ENCODE results near the gene CACNA2D3.

The CACNA2D3 gene

DNA sequence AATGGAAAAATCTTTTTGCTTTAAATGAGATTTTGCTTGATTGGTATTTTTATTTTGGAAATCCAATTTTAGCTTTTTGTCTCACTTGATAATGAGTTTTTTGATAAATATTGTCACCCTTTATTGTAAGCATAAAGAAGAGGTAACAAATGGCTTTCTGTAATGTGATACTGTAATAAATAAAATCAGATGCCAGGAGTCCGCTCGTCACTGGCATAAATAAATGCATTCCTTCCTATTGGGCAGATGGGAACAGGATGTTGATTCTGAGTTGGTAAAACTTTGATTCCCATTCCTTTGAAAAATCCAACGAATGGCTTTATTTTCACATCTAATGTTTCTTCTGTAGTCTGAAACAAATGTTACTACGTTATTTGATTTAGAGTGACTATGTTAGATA is 59.9 kb downstream of the CACNA2D3 start:
- H3K27ac ChIP-seq = no peak overlapping the region
- TF ChIP-seq, protein P1, sequence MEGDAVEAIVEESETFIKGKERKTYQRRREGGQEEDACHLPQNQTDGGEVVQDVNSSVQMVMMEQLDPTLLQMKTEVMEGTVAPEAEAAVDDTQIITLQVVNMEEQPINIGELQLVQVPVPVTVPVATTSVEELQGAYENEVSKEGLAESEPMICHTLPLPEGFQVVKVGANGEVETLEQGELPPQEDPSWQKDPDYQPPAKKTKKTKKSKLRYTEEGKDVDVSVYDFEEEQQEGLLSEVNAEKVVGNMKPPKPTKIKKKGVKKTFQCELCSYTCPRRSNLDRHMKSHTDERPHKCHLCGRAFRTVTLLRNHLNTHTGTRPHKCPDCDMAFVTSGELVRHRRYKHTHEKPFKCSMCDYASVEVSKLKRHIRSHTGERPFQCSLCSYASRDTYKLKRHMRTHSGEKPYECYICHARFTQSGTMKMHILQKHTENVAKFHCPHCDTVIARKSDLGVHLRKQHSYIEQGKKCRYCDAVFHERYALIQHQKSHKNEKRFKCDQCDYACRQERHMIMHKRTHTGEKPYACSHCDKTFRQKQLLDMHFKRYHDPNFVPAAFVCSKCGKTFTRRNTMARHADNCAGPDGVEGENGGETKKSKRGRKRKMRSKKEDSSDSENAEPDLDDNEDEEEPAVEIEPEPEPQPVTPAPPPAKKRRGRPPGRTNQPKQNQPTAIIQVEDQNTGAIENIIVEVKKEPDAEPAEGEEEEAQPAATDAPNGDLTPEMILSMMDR (IDR thresholded peaks at IDR 0.05; ENCODE audit: low read depth, low read length) = no peak
- DNase-seq = no peak
- no peaks in the 10 kb centered on the region for H3K36me3 ChIP-seq
- H3K4me3 ChIP-seq (ENCODE audit: low read depth, low read length) = no peak overlapping the region
- H3K27me3 ChIP-seq (ENCODE audit: insufficient read depth, low read depth, severe bottlenecking) = no peaks in the 10 kb centered on the region
- H3K9me3 ChIP-seq (ENCODE audit: severe bottlenecking) = no peaks in the 10 kb centered on the region

GRCh38 chr3:54185740-54186139 is 63.4 kb downstream of the CACNA2D3 start:
- Histone ChIP-seq H3K27ac (no peak overlapping the region), H3K36me3 (no peaks in the 10 kb centered on the region), H3K27me3 (ENCODE audit: insufficient read depth, low read depth, severe bottlenecking) (no peaks in the 10 kb centered on the region), H3K9me3 (ENCODE audit: severe bottlenecking) (no peaks in the 10 kb centered on the region), H3K4me3 (ENCODE audit: low read depth, low read length) (no peak overlapping the region)
- DNase-seq = no peak
- TF ChIP-seq, protein P1 (IDR thresholded peaks at IDR 0.05; ENCODE audit: low read depth, low read length) = no peak

DNA sequence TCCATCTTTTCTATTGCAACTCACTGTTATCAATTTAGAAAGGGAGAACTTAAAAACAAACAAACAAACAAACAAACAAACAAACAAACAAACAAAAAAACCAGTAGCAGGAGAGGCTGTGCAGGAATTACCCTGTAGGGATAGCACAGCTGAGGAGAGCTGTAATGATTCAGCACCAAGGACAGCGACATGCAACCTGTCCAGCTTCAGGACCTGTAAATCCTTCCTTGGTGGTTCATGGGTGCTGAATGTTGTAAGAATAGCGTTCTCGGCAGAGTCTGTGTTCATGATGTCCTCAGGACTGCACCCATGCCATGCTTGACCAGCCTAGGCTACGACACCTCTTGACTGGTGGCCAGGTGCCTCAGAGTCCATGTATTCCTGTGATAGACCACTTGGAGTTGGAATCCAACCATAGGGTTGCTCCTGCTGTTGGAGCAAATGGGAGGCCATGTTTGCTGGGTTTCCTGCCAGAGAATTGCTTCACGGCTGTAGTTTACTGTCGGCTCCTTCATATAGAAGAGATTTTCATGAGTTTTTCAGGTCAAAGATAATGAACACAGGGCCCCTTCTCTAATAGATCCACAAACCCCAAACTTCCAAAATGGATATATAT is 65.9 kb downstream of the CACNA2D3 start:
- TF ChIP-seq, protein P1 (IDR thresholded peaks at IDR 0.05; ENCODE audit: low read depth, low read length) = no peak
- no peak overlapping the region for H3K4me3 ChIP-seq (ENCODE audit: low read depth, low read length)
- H3K27me3 ChIP-seq (ENCODE audit: insufficient read depth, low read depth, severe bottlenecking) = no peaks in the 10 kb centered on the region
- H3K9me3 ChIP-seq (ENCODE audit: severe bottlenecking) = no peaks in the 10 kb centered on the region
- DNase-seq = no peak
- H3K36me3 ChIP-seq = no peaks in the 10 kb centered on the region
- no peak overlapping the region for H3K27ac ChIP-seq

DNA sequence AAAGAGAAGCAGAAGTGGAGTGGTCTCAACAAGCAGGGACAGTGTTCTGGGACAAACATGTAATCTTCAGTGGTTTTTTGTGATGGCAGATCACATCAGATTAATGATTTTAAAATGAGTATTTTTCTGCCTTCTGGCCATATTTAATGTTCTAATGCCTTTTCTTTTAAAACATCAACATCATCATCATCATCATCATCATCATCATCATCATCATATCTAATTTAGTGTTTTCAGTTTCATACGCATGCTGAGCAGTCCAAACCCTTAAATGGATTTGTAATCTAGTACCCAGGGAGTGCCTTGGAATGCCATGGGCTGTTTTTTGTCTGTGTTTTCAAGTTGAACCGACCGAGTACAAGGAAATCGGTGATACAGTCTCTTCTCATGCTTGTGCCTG is 68.9 kb downstream of the CACNA2D3 start:
- no peaks in the 10 kb centered on the region for H3K9me3 ChIP-seq (ENCODE audit: severe bottlenecking)
- H3K4me3 ChIP-seq (ENCODE audit: low read depth, low read length) = no peak overlapping the region
- no peak overlapping the region for H3K27ac ChIP-seq
- no peak for DNase-seq
- no peaks in the 10 kb centered on the region for H3K36me3 ChIP-seq
- TF ChIP-seq, protein P1 (IDR thresholded peaks at IDR 0.05; ENCODE audit: low read depth, low read length) = no peak
- H3K27me3 ChIP-seq (ENCODE audit: insufficient read depth, low read depth, severe bottlenecking) = no peaks in the 10 kb centered on the region

- no peak overlapping the region for H3K4me3 ChIP-seq (ENCODE audit: low read depth, low read length)
- TF ChIP-seq, protein P1 (IDR thresholded peaks at IDR 0.05; ENCODE audit: low read depth, low read length) = no peak
Measured at GRCh38 chr3:54192026-54192425, 69.7 kb downstream of the CACNA2D3 start.

GRCh38 chr3:54193093-54193492 is 70.7 kb downstream of the CACNA2D3 start:
- Histone ChIP-seq H3K9me3 (ENCODE audit: severe bottlenecking) (no peaks in the 10 kb centered on the region), H3K36me3 (no peaks in the 10 kb centered on the region), H3K27ac (no peak overlapping the region), H3K4me3 (ENCODE audit: low read depth, low read length) (no peak overlapping the region), H3K27me3 (ENCODE audit: insufficient read depth, low read depth, severe bottlenecking) (no peaks in the 10 kb centered on the region)
- TF ChIP-seq, protein P1 (IDR thresholded peaks at IDR 0.05; ENCODE audit: low read depth, low read length) = no peak
- no peak for DNase-seq

More at GRCh38 chr3:54192026-54192425, 69.7 kb downstream of the CACNA2D3 start:
- Histone ChIP-seq H3K9me3 (ENCODE audit: severe bottlenecking) (no peaks in the 10 kb centered on the region), H3K36me3 (no peaks in the 10 kb centered on the region), H3K27me3 (ENCODE audit: insufficient read depth, low read depth, severe bottlenecking) (no peaks in the 10 kb centered on the region), H3K27ac (no peak overlapping the region)
- DNase-seq = no peak

Measured in WERI-Rb-1 (cell line).